ENCODE results near the gene CMTM2.

The CMTM2 gene, protein sequence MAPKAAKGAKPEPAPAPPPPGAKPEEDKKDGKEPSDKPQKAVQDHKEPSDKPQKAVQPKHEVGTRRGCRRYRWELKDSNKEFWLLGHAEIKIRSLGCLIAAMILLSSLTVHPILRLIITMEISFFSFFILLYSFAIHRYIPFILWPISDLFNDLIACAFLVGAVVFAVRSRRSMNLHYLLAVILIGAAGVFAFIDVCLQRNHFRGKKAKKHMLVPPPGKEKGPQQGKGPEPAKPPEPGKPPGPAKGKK

DNA sequence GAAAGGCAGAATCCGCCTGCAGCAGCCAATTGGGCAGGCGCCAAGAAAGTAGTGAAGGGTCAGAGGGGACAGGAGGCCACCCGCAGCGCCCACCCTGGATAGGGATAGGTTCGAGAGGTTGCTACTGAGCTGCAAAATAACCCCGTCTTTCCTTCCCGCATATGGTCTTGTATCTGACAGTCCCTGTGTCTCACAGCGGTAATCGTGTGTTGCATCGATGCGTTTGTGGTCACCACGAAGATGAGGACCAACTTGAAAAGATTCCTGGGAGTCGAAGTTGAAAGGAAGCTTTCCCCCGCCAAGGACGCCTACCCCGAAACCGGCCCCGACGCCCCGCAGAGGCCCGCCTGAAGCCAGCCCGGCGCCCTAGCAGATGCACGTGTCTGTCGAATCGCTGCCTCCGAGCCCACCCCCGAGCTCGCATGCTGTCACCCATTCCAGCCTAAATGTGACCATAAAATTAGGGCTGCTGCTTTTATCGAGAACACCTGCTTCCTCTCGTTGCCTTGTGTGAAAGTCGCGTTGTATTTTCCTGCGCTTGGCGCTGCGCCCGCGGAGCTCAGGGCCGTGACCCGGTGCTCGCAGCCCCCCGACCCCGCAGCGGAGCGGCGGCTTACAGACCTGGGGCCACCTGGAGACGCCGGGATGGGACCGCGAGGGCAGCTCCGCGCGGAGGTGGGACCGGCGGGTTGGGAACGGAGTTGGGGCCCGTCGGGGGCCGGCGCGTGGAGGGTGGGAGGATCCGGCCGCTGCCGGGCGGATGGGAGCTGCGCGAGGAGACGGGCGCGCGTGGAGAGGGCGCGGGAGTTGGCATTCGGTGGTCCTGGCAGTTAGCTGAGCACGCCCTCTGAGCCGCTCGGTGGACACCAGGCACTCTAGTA is at the start of gene CMTM2:
TSS of gene CMTM2 (plus strand) at position 813 of the 881 bp plus-strand sequence. CDS start 145 bp downstream, outside the sequence.
- DNase-seq (ENCODE audit: low read depth in 2 of 2) = no peak

DNA sequence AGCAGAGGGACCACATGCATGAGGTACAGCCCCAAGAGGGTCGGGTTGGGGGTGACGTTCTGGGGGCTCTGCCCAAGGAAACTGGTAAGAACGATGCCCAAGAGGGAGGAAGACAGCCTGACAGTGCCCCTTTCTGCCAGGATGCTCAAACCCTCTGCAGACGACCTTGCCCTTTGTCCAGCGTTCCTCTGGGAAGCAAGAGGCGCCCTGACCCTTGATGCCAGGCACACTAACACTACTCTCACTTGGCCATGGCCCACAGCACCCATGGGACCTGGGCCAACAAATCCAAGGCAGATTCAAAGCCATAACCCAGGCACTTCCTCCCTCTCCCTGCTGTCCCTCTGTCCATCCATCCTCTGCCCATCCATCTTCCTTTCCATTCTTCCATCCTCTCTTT is 49.8 kb upstream of the CMTM2 start:
- no peak for DNase-seq (ENCODE audit: low read depth in 2 of 2)

DNA sequence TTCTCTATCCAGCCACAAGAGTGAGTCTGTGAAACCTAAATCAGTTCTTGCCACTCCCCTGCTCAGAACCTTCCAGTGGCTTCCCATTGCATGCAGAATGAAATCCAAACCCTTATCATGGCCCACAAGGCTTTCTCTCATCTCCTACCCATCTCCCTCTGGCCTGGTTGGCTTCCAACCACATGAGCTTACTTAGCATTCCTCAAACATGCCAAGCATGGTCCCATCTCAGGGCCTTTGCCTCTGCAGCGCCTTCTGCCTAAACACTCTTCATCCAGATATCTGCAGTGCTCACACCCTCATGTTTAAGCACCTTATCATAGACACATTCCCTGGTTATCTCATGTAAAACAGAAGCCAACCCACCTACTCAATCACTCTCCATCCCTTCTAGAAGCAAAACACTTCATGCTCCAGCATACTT is 44.9 kb upstream of the CMTM2 start:
- DNase-seq (ENCODE audit: low read depth in 2 of 2) = no peak

DNA sequence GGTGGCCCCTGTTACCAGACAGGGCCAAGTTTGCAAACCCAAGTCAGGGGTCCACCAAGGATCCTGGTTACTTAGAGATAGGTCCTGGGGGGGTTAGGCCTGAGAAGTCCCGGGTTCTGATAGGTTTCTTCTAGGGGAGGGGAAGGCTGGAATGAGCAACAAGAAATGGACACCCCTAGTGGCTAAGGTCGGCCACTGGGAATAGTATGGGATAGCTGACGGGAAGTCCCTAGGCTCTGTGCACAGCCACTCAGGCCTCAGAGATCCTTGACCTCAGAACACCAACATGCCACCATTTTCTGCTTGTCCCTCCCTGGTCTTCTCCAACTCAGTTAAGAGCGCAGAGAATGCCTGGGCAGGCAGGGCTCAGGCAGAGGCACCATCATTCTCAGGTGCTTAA is 42.7 kb upstream of the CMTM2 start:
- DNase-seq (ENCODE audit: low read depth in 2 of 2) = no peak

DNA sequence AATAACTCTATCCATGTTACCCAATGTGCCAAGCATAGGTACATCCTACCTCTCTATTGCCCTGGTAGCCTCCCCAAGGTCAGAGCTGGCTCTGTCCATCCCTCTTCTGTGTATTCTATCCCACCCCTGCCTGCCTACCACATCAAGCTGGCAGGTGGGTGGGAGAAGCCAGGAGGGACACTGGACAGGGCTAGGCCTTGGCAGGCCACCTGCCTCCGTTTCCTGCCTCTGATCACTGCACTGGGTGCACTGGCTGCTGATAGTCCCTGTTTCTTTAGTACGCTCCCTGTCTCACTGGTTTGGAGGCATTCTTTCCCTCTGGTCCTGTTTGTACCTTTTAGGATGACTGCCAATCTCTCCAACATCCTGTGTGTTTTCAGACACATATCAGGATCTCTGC is 42.0 kb upstream of the CMTM2 start:
- DNase-seq (ENCODE audit: low read depth in 2 of 2) = no peak

DNA sequence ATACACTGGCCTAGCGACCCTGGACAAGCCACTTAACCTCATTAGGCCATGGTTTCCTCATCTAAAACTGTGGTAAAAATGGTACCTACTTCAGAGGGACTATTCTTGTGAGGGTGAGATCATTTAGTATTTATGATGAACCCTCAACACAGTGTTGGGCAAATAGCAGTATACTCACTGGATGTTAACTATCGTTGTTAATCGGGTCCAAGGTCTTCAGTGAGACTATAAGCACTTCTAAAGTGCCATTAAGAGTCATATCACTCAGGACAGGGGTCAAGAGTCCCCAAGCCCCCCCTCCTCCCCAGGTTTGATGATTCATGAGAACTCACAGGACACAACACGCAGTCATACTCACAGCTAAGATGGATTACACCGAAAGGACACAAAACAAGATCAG is 40.4 kb upstream of the CMTM2 start:
- no peak for DNase-seq (ENCODE audit: low read depth in 2 of 2)

DNA sequence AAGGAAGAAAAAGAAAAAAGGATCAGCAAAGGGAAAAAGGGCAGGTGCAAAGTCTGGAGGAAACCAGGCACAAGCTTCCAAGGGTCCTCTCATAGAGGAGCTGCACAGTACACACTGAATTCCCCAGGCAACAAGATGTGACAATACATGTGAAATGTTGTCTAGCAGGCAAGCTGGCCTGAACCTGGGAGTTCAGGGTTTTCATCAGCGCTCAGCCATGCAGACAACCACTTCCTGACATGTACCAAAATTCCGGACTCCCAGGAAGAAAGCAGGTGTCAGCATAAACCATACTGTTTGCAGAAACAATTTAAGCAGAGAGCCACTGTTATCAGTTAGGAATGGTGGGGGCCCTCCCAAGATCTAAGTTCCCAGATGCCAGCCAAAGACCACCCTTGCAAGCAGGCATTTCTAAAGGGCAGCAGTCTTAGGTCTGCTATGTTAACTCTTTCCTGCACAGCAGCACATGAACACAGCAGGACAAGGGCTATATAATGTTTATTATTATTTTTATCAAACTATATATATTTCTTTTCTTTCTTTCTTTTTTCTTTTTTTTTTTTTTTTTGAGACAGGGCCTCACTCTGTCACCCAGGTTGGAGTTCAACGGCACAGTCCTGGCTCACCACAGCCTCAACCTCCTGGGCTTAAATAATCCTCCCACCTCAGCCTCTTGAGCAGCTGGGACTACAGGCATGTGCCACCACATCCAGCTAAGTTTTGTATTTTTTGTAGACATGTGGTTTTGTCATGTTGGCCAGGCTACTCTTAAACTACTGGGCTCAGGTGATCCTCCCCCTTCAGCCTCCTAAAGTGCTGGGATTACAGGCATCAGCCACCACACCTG is 39.4 kb upstream of the CMTM2 start:
- no peak for DNase-seq (ENCODE audit: low read depth in 2 of 2)

DNA sequence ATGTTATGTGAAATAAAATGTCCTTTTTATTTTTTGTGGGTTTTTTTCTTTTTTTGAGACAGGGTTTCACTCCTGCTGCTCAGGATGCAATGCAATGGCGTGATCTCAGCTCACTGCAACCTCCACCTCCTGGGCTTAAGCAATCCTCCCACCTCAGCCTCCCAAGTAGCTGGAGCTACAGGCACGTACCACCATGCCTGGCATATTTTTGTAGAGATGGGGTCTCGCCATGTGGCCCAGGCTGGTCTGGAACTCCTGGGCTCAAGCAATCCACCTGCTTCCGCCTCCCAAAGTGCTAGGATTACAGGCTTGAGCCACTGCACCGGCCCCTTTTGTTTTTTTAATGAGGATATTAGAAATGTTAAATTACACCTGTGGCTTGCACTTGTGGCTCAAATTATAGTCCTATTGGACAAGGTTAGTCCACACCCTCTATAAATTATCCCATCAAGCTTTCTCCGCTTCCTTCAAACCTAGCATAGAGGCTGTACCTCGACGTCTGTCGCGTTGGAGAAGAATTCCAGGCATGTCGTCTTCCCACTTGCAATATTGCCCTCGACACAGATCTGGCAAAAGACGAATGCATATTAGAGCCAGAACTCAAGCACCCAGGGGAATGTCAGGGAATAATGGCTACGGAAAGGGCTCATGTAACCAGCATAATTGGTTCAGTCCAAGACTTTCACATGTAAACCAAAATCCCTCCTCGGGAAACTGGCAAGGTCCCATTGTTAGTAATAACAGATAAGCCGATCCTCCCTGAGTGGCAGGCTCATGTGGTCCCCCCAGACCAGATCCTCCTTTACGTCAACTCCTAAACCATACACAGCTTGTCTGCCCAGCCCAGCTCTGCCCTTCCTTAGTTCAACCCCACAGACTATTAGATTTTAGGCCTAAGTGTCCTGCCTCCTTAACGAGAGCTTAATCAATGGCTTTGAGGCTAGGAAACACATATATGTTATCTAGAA is 37.6 kb upstream of the CMTM2 start:
- no peak for DNase-seq (ENCODE audit: low read depth in 2 of 2)

DNA sequence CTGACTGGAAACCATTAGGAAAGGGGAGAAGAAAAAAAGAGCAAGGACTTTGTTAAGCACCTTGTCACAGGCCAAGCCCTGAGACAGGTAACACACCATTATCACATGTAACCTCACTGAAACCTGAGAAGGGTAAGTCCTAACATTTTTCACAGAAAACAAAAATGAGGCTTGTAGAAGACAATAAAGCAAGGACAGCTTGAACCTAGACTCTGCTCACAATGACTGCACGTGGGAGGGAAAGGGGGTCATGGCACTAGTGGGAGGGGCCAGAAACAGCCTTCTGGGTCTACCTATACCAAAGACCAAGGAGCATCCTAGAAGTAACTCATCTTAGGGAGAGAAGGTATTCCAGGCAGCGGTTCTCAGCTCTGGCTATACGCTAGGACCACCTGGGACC is 36.9 kb upstream of the CMTM2 start:
- no peak for DNase-seq (ENCODE audit: low read depth in 2 of 2)

DNA sequence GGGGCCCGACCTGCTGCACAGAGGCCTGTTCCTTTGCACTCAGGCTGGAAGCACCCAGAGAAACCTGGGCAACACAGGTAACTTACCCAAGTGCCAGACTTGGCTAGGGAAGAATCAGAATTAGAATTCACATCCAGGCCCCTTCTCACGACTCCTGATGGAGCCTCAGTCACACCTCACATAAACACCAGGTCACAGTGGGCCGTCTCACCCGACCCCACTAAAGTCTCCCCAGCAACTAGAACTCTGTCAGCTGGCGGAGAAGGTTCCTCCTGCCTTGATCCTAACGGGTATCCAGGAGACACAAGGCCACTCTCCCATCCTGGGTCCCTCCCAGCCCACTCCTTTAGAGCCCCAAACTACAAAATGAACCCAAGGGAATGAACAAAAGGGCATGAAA is 35.7 kb upstream of the CMTM2 start:
- DNase-seq (ENCODE audit: low read depth in 2 of 2) = no peak

DNA sequence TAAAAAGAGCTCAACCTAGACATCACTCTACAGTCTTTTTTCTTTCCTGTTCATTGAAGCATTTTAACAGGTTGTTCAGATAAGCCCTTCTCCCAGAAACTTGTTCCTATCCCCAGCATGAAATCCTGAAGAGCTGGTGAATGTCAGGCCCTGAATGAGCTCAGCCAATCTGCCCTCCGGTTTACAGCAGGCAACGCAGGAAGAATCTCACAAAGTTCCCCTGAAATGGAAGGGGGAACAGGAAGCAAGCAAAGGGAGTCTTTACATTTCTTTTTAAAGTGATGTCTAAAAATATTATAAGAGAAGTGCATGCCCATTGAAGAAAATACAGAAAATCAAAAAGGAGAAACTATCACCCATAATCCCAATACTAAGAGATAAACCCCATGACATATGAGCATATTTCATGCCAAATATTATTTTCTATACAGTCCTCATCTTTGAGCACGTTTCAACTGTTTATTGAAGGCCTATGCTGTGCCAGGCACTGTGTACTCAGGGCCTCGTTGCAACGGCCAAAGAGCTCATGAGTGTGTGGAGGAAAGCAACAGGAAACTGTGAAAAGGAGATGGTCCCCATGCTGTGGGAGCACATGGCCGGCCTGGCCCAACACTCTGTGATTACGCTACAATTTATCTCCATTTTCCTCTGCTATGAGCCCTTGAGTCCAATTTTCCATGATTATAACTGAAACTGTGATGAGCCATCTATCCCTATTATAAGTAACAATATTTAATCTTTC is 35.1 kb upstream of the CMTM2 start:
- DNase-seq (ENCODE audit: low read depth in 2 of 2) = no peak

DNA sequence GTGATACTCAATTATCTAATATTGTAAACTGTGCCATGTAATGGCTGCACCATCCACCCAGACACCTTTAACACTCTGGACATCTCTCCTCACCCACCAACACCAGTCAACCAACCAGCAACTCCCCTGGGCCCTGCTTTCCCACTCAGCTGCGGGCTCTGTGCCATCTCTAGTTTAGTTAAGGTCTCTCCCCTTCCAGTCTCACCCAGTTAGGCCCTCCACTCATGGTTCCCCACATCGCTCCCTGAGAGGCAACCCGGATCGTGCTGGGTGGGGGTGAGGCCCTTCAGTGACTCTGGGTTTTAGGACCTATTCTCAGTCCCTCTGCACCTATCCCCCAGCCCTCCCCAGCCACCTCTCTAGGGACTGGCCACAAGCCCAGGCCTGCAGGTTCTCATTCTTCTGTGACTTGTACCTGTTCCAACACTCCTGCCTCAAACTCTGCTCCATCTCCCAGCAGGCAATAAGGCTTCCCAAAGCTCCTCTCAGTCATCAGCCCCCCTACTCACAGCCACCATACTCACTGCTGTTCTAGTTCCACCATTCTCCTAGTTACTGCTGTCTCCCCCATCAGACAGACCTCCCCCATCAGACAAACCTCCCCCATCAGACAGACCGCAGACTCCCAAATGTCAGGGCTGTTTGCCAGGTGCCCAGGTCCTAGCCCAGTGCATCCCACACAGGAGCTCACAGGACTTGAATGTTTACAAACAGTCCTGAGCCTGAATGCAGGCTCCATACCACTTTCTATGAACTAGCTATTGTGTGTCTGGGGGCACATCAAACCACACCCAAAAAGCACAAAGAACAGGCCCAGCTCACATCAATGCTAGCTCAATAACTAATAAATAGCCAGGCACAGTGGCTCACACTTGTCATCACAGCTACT is 31.9 kb upstream of the CMTM2 start:
- no peak for DNase-seq (ENCODE audit: low read depth in 2 of 2)

DNA sequence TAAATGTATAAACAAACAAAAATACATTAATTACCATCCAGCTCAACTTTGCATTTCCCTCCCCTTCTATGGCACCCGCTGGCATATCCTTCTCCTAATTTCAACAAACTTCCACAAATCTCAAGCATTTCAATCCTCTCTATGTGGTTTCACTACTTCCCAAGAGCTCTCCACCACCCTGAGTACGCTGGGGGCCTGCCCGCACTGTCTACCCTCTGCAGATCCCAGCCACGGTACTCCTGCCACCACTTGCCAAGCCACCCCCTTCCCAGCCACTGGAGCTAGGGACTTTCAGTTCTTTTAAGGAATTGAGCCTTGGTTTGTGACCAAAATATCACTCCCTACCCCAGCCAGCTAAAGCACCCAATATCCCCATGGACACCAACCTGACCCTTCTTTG is 31.2 kb upstream of the CMTM2 start:
- DNase-seq (ENCODE audit: low read depth in 2 of 2) = no peak

DNA sequence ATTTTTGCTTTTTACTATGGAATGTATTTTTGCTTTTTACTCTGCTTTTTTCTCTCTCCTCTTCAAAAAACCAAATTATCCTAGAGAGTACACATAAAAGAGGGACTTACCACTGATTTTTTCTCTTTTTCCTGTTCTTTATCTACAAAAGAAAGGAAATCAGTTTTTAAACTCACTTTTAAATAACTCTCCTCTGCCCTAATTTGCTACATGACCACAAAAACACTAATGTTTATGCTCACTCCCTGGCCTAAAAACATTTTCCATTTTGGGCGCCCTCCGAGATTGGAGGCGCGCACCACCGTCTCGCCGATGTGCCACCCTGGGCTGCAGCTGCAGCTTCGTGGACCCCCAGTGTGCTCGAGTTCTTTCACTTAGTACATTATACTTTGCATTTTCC is 30.4 kb upstream of the CMTM2 start:
- DNase-seq (ENCODE audit: low read depth in 2 of 2) = no peak

DNA sequence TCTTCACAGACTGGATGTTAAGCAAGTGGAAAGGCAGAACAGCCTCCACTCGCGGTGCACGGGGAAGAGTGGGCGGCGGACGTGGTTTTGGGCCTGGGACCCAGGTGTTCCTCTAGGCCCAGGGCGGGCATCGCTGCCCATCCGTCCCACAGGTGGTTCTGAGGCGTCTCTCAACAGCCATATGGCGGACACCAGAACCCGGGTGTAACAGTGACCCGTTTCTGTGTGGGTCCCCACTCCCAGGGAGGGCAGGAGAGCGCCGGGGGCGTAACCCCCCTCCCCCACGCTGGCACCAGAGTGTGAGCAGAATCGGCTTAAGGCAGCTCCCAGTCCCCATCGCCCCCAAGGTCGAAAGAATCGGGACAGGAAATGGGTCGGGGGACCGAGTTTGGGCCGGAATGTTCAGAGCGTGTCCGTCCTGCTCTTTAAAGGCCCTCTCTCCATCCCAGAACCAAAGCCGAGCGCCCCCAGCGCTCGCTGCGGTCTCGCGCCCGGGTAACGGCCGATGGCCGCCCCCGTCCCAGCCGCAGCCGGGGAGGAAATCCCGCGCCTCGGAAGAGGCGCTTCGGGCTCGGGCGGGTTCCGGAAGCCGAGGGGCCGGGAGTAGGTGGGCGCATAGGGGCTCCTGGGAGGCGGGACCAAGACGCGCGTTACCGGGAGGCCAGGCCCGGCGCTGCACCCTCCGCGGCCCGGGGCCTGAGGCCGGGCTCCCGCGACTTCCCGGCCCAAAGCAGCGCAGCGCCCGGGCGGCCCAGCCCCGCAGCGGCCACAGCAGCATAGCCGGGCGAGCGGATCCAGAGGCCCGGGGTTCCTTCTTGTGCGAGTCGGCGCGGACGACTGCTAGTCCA is 29.8 kb upstream of the CMTM2 start, which contains the start of gene TK2:
TSS of gene TK2 (minus strand) at position 839 of the 848 bp plus-strand sequence. CDS start at position 778, 61 bp downstream.
- peak; percentile 68 to 73 for DNase-seq (ENCODE audit: low read depth in 2 of 2)

DNA sequence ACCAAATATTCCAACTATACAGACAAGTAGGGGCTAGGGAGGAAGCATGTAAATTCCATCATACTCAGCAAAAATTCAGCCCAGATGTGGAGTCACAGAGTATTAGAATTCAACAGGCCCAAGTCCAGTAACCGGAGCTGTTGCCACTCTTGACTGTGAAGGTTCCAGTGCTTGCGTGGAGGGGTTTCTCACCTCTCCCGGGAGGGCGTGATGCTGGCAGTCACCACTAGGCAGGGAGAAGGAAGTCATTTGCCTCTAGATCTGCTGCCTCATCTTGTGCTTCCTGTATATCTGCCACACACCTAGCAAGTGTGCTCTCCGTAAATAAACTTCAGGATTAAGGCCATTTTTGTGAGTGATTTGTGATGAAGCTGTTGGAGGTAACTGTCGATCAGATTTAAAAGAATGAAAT is 27.9 kb upstream of the CMTM2 start:
- DNase-seq (ENCODE audit: low read depth in 2 of 2) = peak; percentile 51 to 55

DNA sequence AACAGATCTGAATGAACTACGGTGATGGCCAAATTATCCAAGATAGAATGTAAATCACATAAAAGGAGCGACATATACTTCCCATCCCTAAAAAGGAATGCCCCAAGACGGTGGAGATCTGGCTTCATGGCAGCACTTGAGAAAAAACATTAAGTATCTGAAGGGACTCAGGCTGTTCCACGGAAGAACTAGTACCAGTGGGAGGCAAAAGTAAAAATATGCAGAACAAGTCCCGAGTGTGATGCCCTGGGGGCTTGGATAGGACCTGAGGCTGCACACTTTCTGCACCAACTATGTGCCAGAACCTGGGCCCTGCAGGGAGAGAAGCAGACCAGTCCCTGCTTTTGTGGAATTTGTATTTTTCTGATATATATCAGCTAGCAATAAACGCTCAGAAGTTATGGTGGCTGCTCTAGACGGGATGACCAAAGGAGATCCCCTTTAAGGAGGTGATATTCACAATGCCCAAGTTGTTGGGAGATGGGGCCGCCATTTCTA is 27.4 kb upstream of the CMTM2 start:
- DNase-seq (ENCODE audit: low read depth in 2 of 2) = no peak
